Nephron (organoid): ENCODE results near the gene CYLC2.
A peak's percentile ranks its signal among the peaks of the same experiment; 100 is the strongest.

ENCODE experiments used
- H3K27ac Mint-ChIP-seq, 3 experiments: 2 replicates each; pipeline ENCODE4 v1.8.0; 2020; ENCODE audit warnings: mixed read lengths in 3 of 3, mild to moderate bottlenecking in 2 of 3, moderate library complexity in 1 of 3
- H3K27me3 Mint-ChIP-seq: 2 replicates; pipeline ENCODE4 v1.8.0; 2021; ENCODE audit warnings: low read depth, mild to moderate bottlenecking, moderate library complexity, mixed read lengths
- H3K36me3 Mint-ChIP-seq: 2 replicates; pipeline ENCODE4 v1.8.0; 2020; ENCODE audit warnings: low read depth, mixed read lengths
- H3K4me1 Mint-ChIP-seq: 2 replicates; pipeline ENCODE4 v1.8.0; 2020; ENCODE audit warnings: mixed read lengths
- H3K4me3 Mint-ChIP-seq, 3 experiments: 2 replicates each; pipeline ENCODE4 v1.8.0; 2020; ENCODE audit warnings: mild to moderate bottlenecking in 3 of 3, mixed read lengths in 3 of 3, moderate library complexity in 2 of 3
- H3K9me3 Mint-ChIP-seq: 2 replicates; pipeline ENCODE4 v1.8.0; 2020; ENCODE audit warnings: mixed read lengths
- CTCF ChIP-seq, 3 experiments: fragments of 200-600 bp; sonication (generic); IDR thresholded peaks; one replicate each; pipeline ENCODE4 v1.5.0; 2021; ENCODE audit warnings: antibody characterized with exemption in 3 of 3; ENCODE audit not compliant: unreplicated experiment in 3 of 3

Gene CYLC2

GRCh38 chr9:102975251-102975650, 19.9 kb upstream of the CYLC2 start:
- Mint-ChIP-seq H3K27ac (no peak overlapping the region), H3K4me1 (no peaks in the 10 kb centered on the region), H3K36me3 (no peaks in the 10 kb centered on the region), H3K9me3 (peaks cover 15% of the 10 kb centered on the region), H3K4me3 (no peak overlapping the region), H3K27me3 (no peaks in the 10 kb centered on the region)
- TF ChIP-seq CTCF (IDR thresholded peaks at IDR 0.05; ENCODE audit: unreplicated experiment in 3 of 3) = no peak

- Mint-ChIP-seq H3K27me3 (no peaks in the 10 kb centered on the region), H3K27ac (no peak overlapping the region), H3K4me3 (no peak overlapping the region), H3K4me1 (no peaks in the 10 kb centered on the region), H3K9me3 (no peaks in the 10 kb centered on the region), H3K36me3 (no peaks in the 10 kb centered on the region)
- no peak for TF ChIP-seq CTCF (IDR thresholded peaks at IDR 0.05; ENCODE audit: unreplicated experiment in 3 of 3)
Observed at GRCh38 chr9:102985162-102985895, 9.8 kb upstream of the CYLC2 start.

- no peaks in the 10 kb centered on the region for H3K36me3 Mint-ChIP-seq
- no peaks in the 10 kb centered on the region for H3K9me3 Mint-ChIP-seq
- no peaks in the 10 kb centered on the region for H3K27me3 Mint-ChIP-seq
- H3K27ac Mint-ChIP-seq = no peak overlapping the region
- H3K4me1 Mint-ChIP-seq = no peaks in the 10 kb centered on the region
- no peak for TF ChIP-seq CTCF (IDR thresholded peaks at IDR 0.05; ENCODE audit: unreplicated experiment in 3 of 3)
- no peak overlapping the region for H3K4me3 Mint-ChIP-seq
Observed at GRCh38 chr9:102986425-102986824, 8.7 kb upstream of the CYLC2 start.

GRCh38 chr9:103003689-103004088, 8.6 kb downstream of the CYLC2 start:
- no peak overlapping the region for H3K4me3 Mint-ChIP-seq
- no peak overlapping the region for H3K27ac Mint-ChIP-seq
- TF ChIP-seq CTCF (IDR thresholded peaks at IDR 0.05; ENCODE audit: unreplicated experiment in 3 of 3) = no peak
- H3K27me3 Mint-ChIP-seq = no peaks in the 10 kb centered on the region
- H3K9me3 Mint-ChIP-seq = no peaks in the 10 kb centered on the region
- H3K4me1 Mint-ChIP-seq = no peaks in the 10 kb centered on the region
- no peaks in the 10 kb centered on the region for H3K36me3 Mint-ChIP-seq

GRCh38 chr9:103014242-103014641, 19.1 kb downstream of the CYLC2 start:
- H3K36me3 Mint-ChIP-seq = no peaks in the 10 kb centered on the region
- H3K27ac Mint-ChIP-seq = no peak overlapping the region
- H3K4me1 Mint-ChIP-seq = no peaks in the 10 kb centered on the region
- TF ChIP-seq CTCF (IDR thresholded peaks at IDR 0.05; ENCODE audit: unreplicated experiment in 3 of 3) = no peak
- no peaks in the 10 kb centered on the region for H3K9me3 Mint-ChIP-seq
- no peak overlapping the region for H3K4me3 Mint-ChIP-seq
- H3K27me3 Mint-ChIP-seq = no peaks in the 10 kb centered on the region

GRCh38 chr9:103025796-103026195, 30.7 kb downstream of the CYLC2 start:
- Mint-ChIP-seq H3K4me1 (peaks cover 5% of the 10 kb centered on the region), H3K27me3 (no peaks in the 10 kb centered on the region), H3K36me3 (no peaks in the 10 kb centered on the region), H3K4me3 (no peak overlapping the region), H3K27ac (peak overlapping the region in 1 of 3 experiments; percentile 25), H3K9me3 (peaks cover 6% of the 10 kb centered on the region)
- TF ChIP-seq CTCF (IDR thresholded peaks at IDR 0.05; ENCODE audit: unreplicated experiment in 3 of 3) = no peak
